HCT116 (cell line): ENCODE measurements around the gene SUCLG2. TPM values are rescaled to one million over a fixed set of nuclear protein-coding genes. Genes with fewer than 3 reads are reported as not detected.

Experiments
- ATAC-seq: fragments of 200-7000 bp; cut with Tn5 transposase; 2 replicates; pipeline ENCODE4 v1.9.1; 2020; ENCODE audit warnings: mild to moderate bottlenecking, moderate library complexity
- BruUV-seq: library from RNA; stranded (reverse); fragments of 400-500 nt; replicated peaks from 2 replicates; lab custom pipeline; 2021; lab: Mats Ljungman, UMichigan
- CTCF ChIA-PET: fragments of 300-600 bp; sonication (Branson Sonifier 250); formaldehyde crosslinking; loops from one replicate; lab custom pipeline; 2021; ENCODE audit warnings: antibody characterized with exemption; lab: Charles Lee
- POLR2A ChIA-PET: fragments of 300-600, 350-600 bp; sonication (Branson Sonifier 250); formaldehyde crosslinking; loops from one replicate; lab custom pipeline; 2021; ENCODE audit warnings: antibody characterized with exemption; lab: Charles Lee
- RAD21 ChIA-PET, 2 experiments: fragments of 300-600 bp; sonication (Branson Sonifier 250); formaldehyde crosslinking; loops; one replicate each; lab custom pipeline; 2023; ENCODE audit warnings: low total read pairs in 2 of 2; ENCODE audit not compliant: uncharacterized antibody in 2 of 2, unreplicated experiment in 2 of 2, low non-redundant PET in 1 of 2; lab: Charles Lee
- DNase-seq: peaks from one replicate; pipeline ENCODE4 v3.0.0-alpha.2; 2010; ENCODE audit warnings: low read depth, low spot score
- H2AFZ ChIP-seq: fragments of 200-600 bp; shearing (Covaris generic), sonication (generic); 2 replicates; pipeline ENCODE4 v1.6.1; 2017; ENCODE audit warnings: low read depth, mixed run types, mixed read lengths, antibody characterized with exemption, low read length; ENCODE audit not compliant: poor library complexity, severe bottlenecking
- H3K27ac ChIP-seq: 2 replicates; pipeline ENCODE4 v1.5.1; 2012; ENCODE audit warnings: low read depth, low read length
- H3K27me3 ChIP-seq: fragments of 200-600 bp; sonication (generic); 2 replicates; pipeline ENCODE4 v1.6.1; 2016; ENCODE audit warnings: mixed run types, low read length, mixed read lengths; ENCODE audit not compliant: insufficient read depth
- H3K36me3 ChIP-seq, 2 experiments: fragments of 200-500 bp in 1 of 2; fragments of 200-600 bp in 1 of 2; sonication (Bioruptor generic) in 1 of 2; sonication (generic) in 1 of 2; 2 replicates each; pipeline versions ENCODE4 v1.5.1 to v1.6.1; 2014 to 2016; ENCODE audit warnings: low read length in 2 of 2, inconsistent platforms in 1 of 2, mixed read lengths in 1 of 2, mixed run types in 1 of 2; ENCODE audit not compliant: insufficient read depth in 2 of 2, control insufficient read depth in 1 of 2
- H3K4me1 ChIP-seq, 2 experiments: fragments of 200-600 bp in 1 of 2; sonication (generic) in 1 of 2; 2 replicates each; pipeline versions ENCODE4 v1.5.1 to v1.6.1; 2012 to 2017; ENCODE audit warnings: low read length in 2 of 2, inconsistent platforms in 1 of 2, mild to moderate bottlenecking in 1 of 2, mixed read lengths in 1 of 2, mixed run types in 1 of 2, moderate library complexity in 1 of 2; ENCODE audit not compliant: insufficient read depth in 2 of 2, control insufficient read depth in 1 of 2
- H3K4me2 ChIP-seq: fragments of 200-600 bp; sonication (generic); 2 replicates; pipeline ENCODE4 v1.6.1; 2017; ENCODE audit warnings: mixed run types, low read length, mixed read lengths
- H3K4me3 ChIP-seq, 2 experiments: fragments of 200-600 bp in 1 of 2; sonication (generic) in 1 of 2; replicated peaks in 1 of 2; 2 replicates each; pipeline ENCODE4 v1.5.1; 2011 to 2016; ENCODE audit warnings: low read length in 2 of 2, control low read depth in 1 of 2, low read depth in 1 of 2, mild to moderate bottlenecking in 1 of 2, mixed read lengths in 1 of 2, mixed run types in 1 of 2
- H3K79me2 ChIP-seq: fragments of 200-600 bp; sonication (generic); 2 replicates; pipeline ENCODE4 v1.6.1; 2017; ENCODE audit warnings: mild to moderate bottlenecking, mixed run types, low read length, moderate library complexity, mixed read lengths; ENCODE audit not compliant: insufficient read depth
- H3K9ac ChIP-seq: fragments of 200-600 bp; sonication (generic); 2 replicates; pipeline ENCODE4 v1.6.1; 2016; ENCODE audit warnings: low read length, mixed read lengths
- H3K9me2 ChIP-seq: fragments of 200-600 bp; sonication (generic), shearing (Covaris generic); 2 replicates; pipeline ENCODE4 v1.6.1; 2017; ENCODE audit warnings: mixed run types, mild to moderate bottlenecking, moderate library complexity; ENCODE audit not compliant: insufficient read depth
- H3K9me3 ChIP-seq, 2 experiments: fragments of 200-500 bp in 1 of 2; fragments of 200-600 bp in 1 of 2; sonication (Bioruptor generic) in 1 of 2; sonication (generic) in 1 of 2; 2 replicates each; pipeline ENCODE4 v1.6.1; 2014 to 2017; ENCODE audit warnings: low read length in 2 of 2, mixed read lengths in 2 of 2, inconsistent platforms in 1 of 2, low read depth in 1 of 2, mild to moderate bottlenecking in 1 of 2, mixed run types in 1 of 2, moderate library complexity in 1 of 2; ENCODE audit not compliant: control insufficient read depth in 1 of 2, insufficient read depth in 1 of 2
- H4K20me1 ChIP-seq: fragments of 200-600 bp; sonication (generic), shearing (Covaris generic); 2 replicates; pipeline ENCODE4 v1.6.1; 2017; ENCODE audit warnings: mixed run types, mild to moderate bottlenecking, moderate library complexity; ENCODE audit not compliant: insufficient read depth
- CBX3 ChIP-seq: IDR thresholded peaks from 2 replicates; pipeline ENCODE4 v1.6.1; 2012; ENCODE audit warnings: low read depth
- CEBPB ChIP-seq: IDR thresholded peaks from 2 replicates; pipeline ENCODE4 v1.6.1; 2012; ENCODE audit warnings: low read depth
- EGR1 ChIP-seq: IDR thresholded peaks from 2 replicates; pipeline ENCODE4 v1.6.1; 2012; ENCODE audit warnings: low read depth
- ELF1 ChIP-seq: IDR thresholded peaks from 2 replicates; pipeline ENCODE4 v1.6.1; 2012; ENCODE audit warnings: low read depth, borderline replicate concordance
- EZH2 ChIP-seq: fragments of 200-600 bp; sonication (generic); IDR thresholded peaks from 2 replicates; pipeline ENCODE4 v1.6.1; 2017; ENCODE audit warnings: antibody characterized with exemption, mixed run types
- EZH2phosphoT487 ChIP-seq: fragments of 200-600 bp; IDR thresholded peaks from 2 replicates; pipeline ENCODE4 v1.6.1; 2018; ENCODE audit warnings: antibody characterized with exemption, borderline replicate concordance
- MAX ChIP-seq: IDR thresholded peaks from 2 replicates; pipeline ENCODE4 v1.6.1; 2012
- SIN3A ChIP-seq: IDR thresholded peaks from 2 replicates; pipeline ENCODE4 v1.6.1; 2012; ENCODE audit warnings: low read depth
- SRF ChIP-seq: IDR thresholded peaks from 2 replicates; pipeline ENCODE4 v1.6.1; 2012; ENCODE audit warnings: low read depth
- TCF7L2 ChIP-seq: IDR thresholded peaks from 2 replicates; pipeline ENCODE4 v1.7.0; 2011; ENCODE audit warnings: borderline replicate concordance, inconsistent platforms; ENCODE audit not compliant: insufficient read depth, insufficient read length; ENCODE audit errors: extremely low read depth
- YY1 ChIP-seq: IDR thresholded peaks from 2 replicates; pipeline ENCODE4 v1.6.1; 2011; ENCODE audit warnings: low read length, low read depth, moderate library complexity, mild to moderate bottlenecking; ENCODE audit not compliant: insufficient replicate concordance; ENCODE audit errors: extremely low read depth
- ZBTB33 ChIP-seq: IDR thresholded peaks from 2 replicates; pipeline ENCODE4 v1.6.1; 2011; ENCODE audit warnings: mild to moderate bottlenecking, low read length, moderate library complexity; ENCODE audit not compliant: insufficient replicate concordance; ENCODE audit errors: extremely low read depth
- ZNF274 ChIP-seq: fragments of 200-500 bp; sonication (Bioruptor generic); IDR thresholded peaks from 2 replicates; pipeline ENCODE4 v1.6.1; 2014; ENCODE audit warnings: mild to moderate bottlenecking, low read depth, low read length, inconsistent platforms
- intact Hi-C: fragments of 100-400 bp; cut with micrococcal nuclease; formaldehyde crosslinking; loops from 2 replicates; pipeline ENCODE4 v1.10.0; 2022
- total RNA-seq: library from RNA; stranded (reverse); gene quantifications from one replicate; pipeline ENCODE4 v1.2.1, GENCODE V29; 2021; ENCODE audit not compliant: unreplicated experiment

The SUCLG2 gene
- total RNA-seq, 1 experiment from 2014 or later, result 49.2 TPM

GRCh38 chr3:67580430-67581000, 73.9 kb downstream of the SUCLG2 start:
- intact Hi-C loops, result no loop called here
- no peak overlapping the region for H2AFZ ChIP-seq
- TF ChIP-seq YY1, result no peak
- no peak for TF ChIP-seq ZNF274
- no peak for TF ChIP-seq ZBTB33
- TF ChIP-seq SRF, result no peak
- no peak for TF ChIP-seq CEBPB
- no peak for TF ChIP-seq ELF1
- TF ChIP-seq EZH2, result no peak
- no peak for TF ChIP-seq MAX
- TF ChIP-seq CBX3, result no peak
- TF ChIP-seq TCF7L2, result no peak
- no peak for TF ChIP-seq EGR1
- no peak for TF ChIP-seq EZH2phosphoT487
- no peak for TF ChIP-seq SIN3A

More at GRCh38 chr3:67580430-67581000, 73.9 kb downstream of the SUCLG2 start:
- Histone ChIP-seq H3K36me3 (no peaks in the 10 kb centered on the region), H3K4me3 (no peak overlapping the region), H3K4me1 (no peaks in the 10 kb centered on the region), H3K9me2 (no peaks in the 10 kb centered on the region), H3K4me2 (no peak overlapping the region), H3K27me3 (no peaks in the 10 kb centered on the region), H3K9ac (no peak overlapping the region), H3K9me3 (no peaks in the 10 kb centered on the region), H4K20me1 (no peaks in the 10 kb centered on the region), H3K79me2 (no peaks in the 10 kb centered on the region), H3K27ac (no peak overlapping the region)
- ChIA-PET RAD21 (no interaction called here), CTCF (no interaction called here), POLR2A (no interaction called here)
- DNase-seq (no peak), ATAC-seq (no peak)
- BruUV-seq, result no TSS peak
